H9 (cell line): Measurements from ENCODE around the gene NRXN3. TPM values are rescaled to one million over a fixed set of nuclear protein-coding genes. Genes with fewer than 3 reads are reported as not detected.

ENCODE experiments used
- DNase-seq: peaks from one replicate; pipeline ENCODE4 v3.0.0-alpha.2; 2017
- H2AFZ ChIP-seq: one replicate; pipeline ENCODE4 v1.6.1; 2013; ENCODE audit warnings: mild to moderate bottlenecking, low read length, control low read depth, moderate library complexity
- H2AK5ac ChIP-seq: 2 replicates; pipeline ENCODE4 v1.6.1; 2013; ENCODE audit warnings: low read length, control low read depth, mixed read lengths; ENCODE audit not compliant: insufficient read length
- H2BK120ac ChIP-seq: one replicate; pipeline ENCODE4 v1.6.1; 2013; ENCODE audit warnings: low read depth, mild to moderate bottlenecking, low read length, control low read depth, inconsistent platforms; ENCODE audit not compliant: poor library complexity, severe bottlenecking
- H2BK12ac ChIP-seq: 2 replicates; pipeline ENCODE4 v1.6.1; 2013; ENCODE audit warnings: low read length, control low read depth, mixed read lengths, low read depth; ENCODE audit not compliant: insufficient read length
- H2BK15ac ChIP-seq: 2 replicates; pipeline ENCODE4 v1.6.1; 2013; ENCODE audit warnings: low read depth, low read length, control low read depth
- H2BK20ac ChIP-seq: one replicate; pipeline ENCODE4 v1.6.1; 2013; ENCODE audit warnings: low read depth, mild to moderate bottlenecking, low read length, control low read depth, inconsistent platforms; ENCODE audit not compliant: poor library complexity, severe bottlenecking
- H2BK5ac ChIP-seq: 2 replicates; pipeline ENCODE4 v1.6.1; 2013; ENCODE audit warnings: low read length, control low read depth, mixed read lengths; ENCODE audit not compliant: insufficient read length
- H3K14ac ChIP-seq: 2 replicates; pipeline ENCODE4 v1.6.1; 2013; ENCODE audit warnings: low read length, control low read depth; ENCODE audit not compliant: insufficient read depth
- H3K18ac ChIP-seq: 2 replicates; pipeline ENCODE4 v1.6.1; 2013; ENCODE audit warnings: low read depth, mild to moderate bottlenecking, mixed read lengths, low read length, control low read depth; ENCODE audit not compliant: insufficient read length
- H3K23ac ChIP-seq: 2 replicates; pipeline ENCODE4 v1.6.1; 2013; ENCODE audit warnings: low read length, control low read depth, mixed read lengths, low read depth; ENCODE audit not compliant: insufficient read length
- H3K23me2 ChIP-seq: 2 replicates; pipeline ENCODE4 v1.6.1; 2013; ENCODE audit warnings: low read depth, mild to moderate bottlenecking, mixed read lengths, low read length, control low read depth; ENCODE audit not compliant: insufficient read length, poor library complexity, severe bottlenecking
- H3K27ac ChIP-seq: 2 replicates; pipeline ENCODE4 v1.5.1; 2013; ENCODE audit warnings: low read length, control low read depth, mixed read lengths, low read depth; ENCODE audit not compliant: insufficient read length
- H3K27me3 ChIP-seq: 2 replicates; pipeline ENCODE4 v1.6.1; 2013; ENCODE audit warnings: low read length, control low read depth, inconsistent platforms; ENCODE audit not compliant: insufficient read depth
- H3K4ac ChIP-seq: 2 replicates; pipeline ENCODE4 v1.6.1; 2013; ENCODE audit warnings: low read depth, mild to moderate bottlenecking, control low read depth, inconsistent platforms, low read length, moderate library complexity
- H3K4me1 ChIP-seq: 2 replicates; pipeline ENCODE4 v1.6.1; 2013; ENCODE audit warnings: low read length, control low read depth, inconsistent platforms; ENCODE audit not compliant: insufficient read depth
- H3K4me2 ChIP-seq: 2 replicates; pipeline ENCODE4 v1.6.1; 2013; ENCODE audit warnings: low read length, control low read depth, mixed read lengths; ENCODE audit not compliant: insufficient read length, insufficient read depth
- H3K56ac ChIP-seq: 2 replicates; pipeline ENCODE4 v1.6.1; 2013; ENCODE audit warnings: low read depth, mild to moderate bottlenecking, mixed read lengths, low read length, control low read depth; ENCODE audit not compliant: insufficient read length
- H3K79me1 ChIP-seq: 2 replicates; pipeline ENCODE4 v1.6.1; 2013; ENCODE audit warnings: low read depth, mild to moderate bottlenecking, moderate library complexity, low read length, control low read depth, inconsistent platforms; ENCODE audit not compliant: insufficient read depth, poor library complexity, severe bottlenecking
- H3K79me2 ChIP-seq: 2 replicates; pipeline ENCODE4 v1.6.1; 2013; ENCODE audit warnings: low read length, control low read depth, inconsistent platforms; ENCODE audit not compliant: insufficient read depth
- H3K9ac ChIP-seq: 2 replicates; pipeline ENCODE4 v1.6.1; 2013; ENCODE audit warnings: low read length, control low read depth, mixed read lengths; ENCODE audit not compliant: insufficient read length; ENCODE audit errors: extremely low read depth
- H3K9me3 ChIP-seq: one replicate; pipeline ENCODE4 v1.6.1; 2013; ENCODE audit warnings: low read depth, low read length, inconsistent platforms; ENCODE audit not compliant: control insufficient read depth
- H3T11ph ChIP-seq: one replicate; pipeline ENCODE4 v1.6.1; 2013; ENCODE audit warnings: mild to moderate bottlenecking, low read length, control low read depth, inconsistent platforms
- H4K20me1 ChIP-seq: one replicate; pipeline ENCODE4 v1.6.1; 2013; ENCODE audit not compliant: control insufficient read depth, insufficient read length, insufficient read depth
- H4K5ac ChIP-seq: 2 replicates; pipeline ENCODE4 v1.6.1; 2013; ENCODE audit warnings: low read depth, mild to moderate bottlenecking, mixed read lengths, low read length, control low read depth; ENCODE audit not compliant: insufficient read length
- H4K8ac ChIP-seq: replicated peaks from 2 replicates; pipeline ENCODE4 v1.6.1; 2013; ENCODE audit warnings: low read length, control low read depth, mixed read lengths, low read depth; ENCODE audit not compliant: insufficient read length
- H4K91ac ChIP-seq: 2 replicates; pipeline ENCODE4 v1.6.1; 2013; ENCODE audit warnings: low read depth, mild to moderate bottlenecking, moderate library complexity, mixed read lengths, low read length, control low read depth; ENCODE audit not compliant: insufficient read length
- H3K27ac Mint-ChIP-seq, 3 experiments: 2 replicates in 2 of 3; 3 replicates in 1 of 3; pipeline ENCODE4 v1.8.0; 2020 to 2021; ENCODE audit warnings: mixed read lengths in 3 of 3, mild to moderate bottlenecking in 1 of 3, moderate library complexity in 1 of 3
- H3K27me3 Mint-ChIP-seq: 2 replicates; pipeline ENCODE4 v1.8.0; 2021; ENCODE audit warnings: low read depth, mild to moderate bottlenecking, moderate library complexity, mixed read lengths
- H3K36me3 Mint-ChIP-seq, 3 experiments: 2 replicates in 2 of 3; 3 replicates in 1 of 3; pipeline ENCODE4 v1.8.0; 2020 to 2021; ENCODE audit warnings: low read depth in 3 of 3, mixed read lengths in 3 of 3; ENCODE audit not compliant: insufficient read depth in 1 of 3
- H3K4me1 Mint-ChIP-seq, 2 experiments: 2 replicates each; pipeline ENCODE4 v1.8.0; 2020; ENCODE audit warnings: mixed read lengths in 2 of 2
- H3K4me3 Mint-ChIP-seq, 2 experiments: 2 replicates in 1 of 2; 3 replicates in 1 of 2; pipeline ENCODE4 v1.8.0; 2020 to 2021; ENCODE audit warnings: mild to moderate bottlenecking in 2 of 2, mixed read lengths in 2 of 2, moderate library complexity in 1 of 2
- H3K9me3 Mint-ChIP-seq, 2 experiments: 2 replicates in 1 of 2; 3 replicates in 1 of 2; pipeline ENCODE4 v1.8.0; 2020; ENCODE audit warnings: mild to moderate bottlenecking in 2 of 2, mixed read lengths in 2 of 2, moderate library complexity in 1 of 2
- WGBS: extraction: QIAGEN DNeasy Blood & Tissue Kit; methylation state at CpG from one replicate; pipeline ENCODE4 v1.1.7; 2013; ENCODE audit warnings: missing lambda C conversion rate, low lambda C conversion rate, mixed read lengths; ENCODE audit not compliant: insufficient read length; ENCODE audit errors: extremely low coverage; 5-methylcytosine and 5-hydroxymethylcytosine counted together
- total RNA-seq: library from RNA; stranded (reverse); gene quantifications from 2 replicates; pipeline ENCODE4 v1.2.1, GENCODE V29; 2021
- TF ChIP-seq, protein P1 (sequence below): fragments of 200-600 bp; sonication (generic); conservative IDR thresholded peaks from 3 replicates; pipeline ENCODE4 v1.8.0; 2021; ENCODE audit warnings: antibody characterized with exemption, mild to moderate bottlenecking

The NRXN3 gene
- total RNA-seq, 1 experiment from 2014 or later: 1.8 TPM

DNA sequence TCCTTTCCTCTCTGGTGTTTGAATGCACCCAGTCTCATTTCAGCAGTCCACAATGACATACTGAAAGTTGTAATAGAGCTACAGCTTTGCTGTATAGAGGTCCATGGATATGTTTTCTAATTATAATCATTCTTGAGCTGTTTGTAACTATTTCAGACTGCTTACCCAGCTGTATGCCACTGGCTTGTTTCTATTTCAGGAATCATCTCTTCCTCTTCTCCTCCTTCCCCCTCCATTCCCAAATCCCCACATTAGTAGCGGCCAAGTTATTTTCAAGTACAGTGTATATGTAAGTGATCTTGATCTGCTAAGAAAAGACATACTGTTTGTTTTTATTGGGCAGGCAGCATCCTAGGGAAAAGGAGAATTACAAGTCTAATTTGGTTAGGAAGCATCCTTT, 1266.2 kb downstream of the NRXN3 start:
- Histone ChIP-seq H4K5ac (no peak overlapping the region), H3K27me3 (no peaks in the 10 kb centered on the region), H3K23me2 (no peaks in the 10 kb centered on the region), H3K79me1 (no peaks in the 10 kb centered on the region), H4K91ac (no peak overlapping the region), H2BK15ac (no peak overlapping the region), H3K4ac (no peak overlapping the region), H3K27ac (no peak overlapping the region), H3K4me2 (no peak overlapping the region), H3K79me2 (no peaks in the 10 kb centered on the region), H3K56ac (no peak overlapping the region), H3K23ac (no peak overlapping the region), H2AK5ac (no peak overlapping the region), H3K14ac (no peak overlapping the region), H3K9me3 (no peaks in the 10 kb centered on the region), H2BK5ac (no peak overlapping the region), H3K18ac (no peak overlapping the region), H2BK20ac (no peak overlapping the region), H4K8ac (no peak overlapping the region), H2AFZ (no peak overlapping the region), H2BK120ac (no peak overlapping the region), H3T11ph (no peak overlapping the region), H2BK12ac (no peak overlapping the region), H3K4me1 (peaks cover 8% of the 10 kb centered on the region; the same call in 1 of the 2 replicates), H4K20me1 (no peaks in the 10 kb centered on the region), H3K9ac (no peak overlapping the region)
- Mint-ChIP-seq H3K4me3 (no peak overlapping the region), H3K36me3 (no peaks in the 10 kb centered on the region), H3K27ac (no peak overlapping the region), H3K4me1 (peaks cover 30 to 42% of the 10 kb centered on the region in 2 experiments), H3K27me3 (no peaks in the 10 kb centered on the region), H3K9me3 (no peaks in the 10 kb centered on the region)
- DNase-seq: no peak
- no CpG with 5 or more reads among the region's 1 CpG for WGBS
- TF ChIP-seq, protein P1, sequence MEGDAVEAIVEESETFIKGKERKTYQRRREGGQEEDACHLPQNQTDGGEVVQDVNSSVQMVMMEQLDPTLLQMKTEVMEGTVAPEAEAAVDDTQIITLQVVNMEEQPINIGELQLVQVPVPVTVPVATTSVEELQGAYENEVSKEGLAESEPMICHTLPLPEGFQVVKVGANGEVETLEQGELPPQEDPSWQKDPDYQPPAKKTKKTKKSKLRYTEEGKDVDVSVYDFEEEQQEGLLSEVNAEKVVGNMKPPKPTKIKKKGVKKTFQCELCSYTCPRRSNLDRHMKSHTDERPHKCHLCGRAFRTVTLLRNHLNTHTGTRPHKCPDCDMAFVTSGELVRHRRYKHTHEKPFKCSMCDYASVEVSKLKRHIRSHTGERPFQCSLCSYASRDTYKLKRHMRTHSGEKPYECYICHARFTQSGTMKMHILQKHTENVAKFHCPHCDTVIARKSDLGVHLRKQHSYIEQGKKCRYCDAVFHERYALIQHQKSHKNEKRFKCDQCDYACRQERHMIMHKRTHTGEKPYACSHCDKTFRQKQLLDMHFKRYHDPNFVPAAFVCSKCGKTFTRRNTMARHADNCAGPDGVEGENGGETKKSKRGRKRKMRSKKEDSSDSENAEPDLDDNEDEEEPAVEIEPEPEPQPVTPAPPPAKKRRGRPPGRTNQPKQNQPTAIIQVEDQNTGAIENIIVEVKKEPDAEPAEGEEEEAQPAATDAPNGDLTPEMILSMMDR: no peak
